ENCODE results near the gene FSHR. TPM values are rescaled to one million over a fixed set of nuclear protein-coding genes. Genes with fewer than 3 reads are reported as not detected.

The FSHR gene
- total RNA-seq, 1 experiment from 2014 or later, result not detected

GRCh38 chr2:49186050-49186648 lies 31.8 kb upstream of the FSHR start:
- H3K9me2 ChIP-seq (replicated peaks; ENCODE audit: low read length), result no peaks in the 10 kb centered on the region
- BruUV-seq (replicated peaks), result no TSS peak
- H3K79me2 ChIP-seq (ENCODE audit: low read length), result no peaks in the 10 kb centered on the region
- H3K4me1 ChIP-seq (ENCODE audit: insufficient read depth, low read length), result no peaks in the 10 kb centered on the region
- H3K4me2 ChIP-seq (ENCODE audit: low read length), result no peak overlapping the region
- no peaks in the 10 kb centered on the region for H3K9me3 ChIP-seq (ENCODE audit: low read length)
- ATAC-seq, result no peak
- DNase-seq, result no peak
- no peak overlapping the region for H3K9ac ChIP-seq (ENCODE audit: low read length)
- H4K20me1 ChIP-seq (ENCODE audit: low read length), result no peaks in the 10 kb centered on the region
- no peaks in the 10 kb centered on the region for H3K27me3 ChIP-seq (ENCODE audit: low read length)
- POLR2A ChIA-PET (ENCODE audit: unreplicated experiment), result no interaction called here
- no peak overlapping the region for H2AFZ ChIP-seq (ENCODE audit: low read length)
- H3K36me3 ChIP-seq (ENCODE audit: low read depth, low read length), result no peaks in the 10 kb centered on the region
- CTCF ChIA-PET, result no interaction called here
- H3K4me3 ChIP-seq (ENCODE audit: low read length), result no peak overlapping the region
- TF ChIP-seq, protein P1, sequence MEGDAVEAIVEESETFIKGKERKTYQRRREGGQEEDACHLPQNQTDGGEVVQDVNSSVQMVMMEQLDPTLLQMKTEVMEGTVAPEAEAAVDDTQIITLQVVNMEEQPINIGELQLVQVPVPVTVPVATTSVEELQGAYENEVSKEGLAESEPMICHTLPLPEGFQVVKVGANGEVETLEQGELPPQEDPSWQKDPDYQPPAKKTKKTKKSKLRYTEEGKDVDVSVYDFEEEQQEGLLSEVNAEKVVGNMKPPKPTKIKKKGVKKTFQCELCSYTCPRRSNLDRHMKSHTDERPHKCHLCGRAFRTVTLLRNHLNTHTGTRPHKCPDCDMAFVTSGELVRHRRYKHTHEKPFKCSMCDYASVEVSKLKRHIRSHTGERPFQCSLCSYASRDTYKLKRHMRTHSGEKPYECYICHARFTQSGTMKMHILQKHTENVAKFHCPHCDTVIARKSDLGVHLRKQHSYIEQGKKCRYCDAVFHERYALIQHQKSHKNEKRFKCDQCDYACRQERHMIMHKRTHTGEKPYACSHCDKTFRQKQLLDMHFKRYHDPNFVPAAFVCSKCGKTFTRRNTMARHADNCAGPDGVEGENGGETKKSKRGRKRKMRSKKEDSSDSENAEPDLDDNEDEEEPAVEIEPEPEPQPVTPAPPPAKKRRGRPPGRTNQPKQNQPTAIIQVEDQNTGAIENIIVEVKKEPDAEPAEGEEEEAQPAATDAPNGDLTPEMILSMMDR (conservative IDR thresholded peaks at IDR 0.05; ENCODE audit: low read depth, low read length), result no peak
- TF ChIP-seq EZH2phosphoT487 (IDR thresholded peaks at IDR 0.05; ENCODE audit: borderline replicate concordance, low read length), result no peak
- no peak for TF ChIP-seq EZH2 (IDR thresholded peaks at IDR 0.05; ENCODE audit: low read length, unreplicated experiment)
- H3F3A ChIP-seq (ENCODE audit: low read length, unreplicated experiment), result no peaks in the 10 kb centered on the region
- intact Hi-C loops (cut with micrococcal nuclease), result no loop called here
- no peak overlapping the region for H3K27ac ChIP-seq (ENCODE audit: low read length)

- no peak overlapping the region for H3K4me3 ChIP-seq (ENCODE audit: low read length)
- no peaks in the 10 kb centered on the region for H3F3A ChIP-seq (ENCODE audit: low read length, unreplicated experiment)
- intact Hi-C loops (cut with micrococcal nuclease), result no loop called here
- H4K20me1 ChIP-seq (ENCODE audit: low read length), result no peaks in the 10 kb centered on the region
- H3K9me3 ChIP-seq (ENCODE audit: low read length), result peaks cover 5% of the 10 kb centered on the region; the same call in 1 of the 2 replicates
- no peaks in the 10 kb centered on the region for H3K36me3 ChIP-seq (ENCODE audit: low read depth, low read length)
- no TSS peak for BruUV-seq (replicated peaks)
- no peaks in the 10 kb centered on the region for H3K27me3 ChIP-seq (ENCODE audit: low read length)
- ATAC-seq, result no peak
- no peaks in the 10 kb centered on the region for H3K4me1 ChIP-seq (ENCODE audit: insufficient read depth, low read length)
- ChIA-PET POLR2A (ENCODE audit: unreplicated experiment) (no interaction called here), CTCF (no interaction called here)
- no peak overlapping the region for H2AFZ ChIP-seq (ENCODE audit: low read length)
- H3K79me2 ChIP-seq (ENCODE audit: low read length), result no peaks in the 10 kb centered on the region
- H3K9me2 ChIP-seq (replicated peaks; ENCODE audit: low read length), result no peaks in the 10 kb centered on the region
- H3K4me2 ChIP-seq (ENCODE audit: low read length), result no peak overlapping the region
- no peak overlapping the region for H3K27ac ChIP-seq (ENCODE audit: low read length)
- no peak overlapping the region for H3K9ac ChIP-seq (ENCODE audit: low read length)
- no peak for TF ChIP-seq EZH2phosphoT487 (IDR thresholded peaks at IDR 0.05; ENCODE audit: borderline replicate concordance, low read length)
- no peak for TF ChIP-seq EZH2 (IDR thresholded peaks at IDR 0.05; ENCODE audit: low read length, unreplicated experiment)
- TF ChIP-seq, protein P1 (conservative IDR thresholded peaks at IDR 0.05; ENCODE audit: low read depth, low read length), result no peak
- no peak for DNase-seq
These were observed 24.3 kb upstream of the FSHR start for GRCh38 chr2:49178656-49179055.

GRCh38 chr2:49177194-49177593 lies 22.9 kb upstream of the FSHR start:
- Histone ChIP-seq H3K9me2 (replicated peaks; ENCODE audit: low read length) (no peaks in the 10 kb centered on the region), H3K36me3 (ENCODE audit: low read depth, low read length) (no peaks in the 10 kb centered on the region), H4K20me1 (ENCODE audit: low read length) (no peaks in the 10 kb centered on the region), H3K27ac (ENCODE audit: low read length) (no peak overlapping the region), H3K4me1 (ENCODE audit: insufficient read depth, low read length) (no peaks in the 10 kb centered on the region), H3K4me2 (ENCODE audit: low read length) (no peak overlapping the region), H2AFZ (ENCODE audit: low read length) (no peak overlapping the region), H3K9me3 (ENCODE audit: low read length) (peaks cover 9% of the 10 kb centered on the region; the same call in 1 of the 2 replicates), H3K4me3 (ENCODE audit: low read length) (no peak overlapping the region), H3F3A (ENCODE audit: low read length, unreplicated experiment) (no peaks in the 10 kb centered on the region), H3K79me2 (ENCODE audit: low read length) (no peaks in the 10 kb centered on the region), H3K27me3 (ENCODE audit: low read length) (no peaks in the 10 kb centered on the region), H3K9ac (ENCODE audit: low read length) (no peak overlapping the region)
- DNase-seq, result no peak
- ChIA-PET POLR2A (ENCODE audit: unreplicated experiment) (no interaction called here), CTCF (no interaction called here)
- intact Hi-C loops (cut with micrococcal nuclease), result no loop called here
- no TSS peak for BruUV-seq (replicated peaks)
- TF ChIP-seq EZH2 (IDR thresholded peaks at IDR 0.05; ENCODE audit: low read length, unreplicated experiment) (no peak), EZH2phosphoT487 (IDR thresholded peaks at IDR 0.05; ENCODE audit: borderline replicate concordance, low read length) (no peak)
- TF ChIP-seq, protein P1 (conservative IDR thresholded peaks at IDR 0.05; ENCODE audit: low read depth, low read length), result no peak
- ATAC-seq, result no peak

Measured in PC-3 (cell line).